ENCODE measurements around the gene PPM1M.

Gene PPM1M

DNA sequence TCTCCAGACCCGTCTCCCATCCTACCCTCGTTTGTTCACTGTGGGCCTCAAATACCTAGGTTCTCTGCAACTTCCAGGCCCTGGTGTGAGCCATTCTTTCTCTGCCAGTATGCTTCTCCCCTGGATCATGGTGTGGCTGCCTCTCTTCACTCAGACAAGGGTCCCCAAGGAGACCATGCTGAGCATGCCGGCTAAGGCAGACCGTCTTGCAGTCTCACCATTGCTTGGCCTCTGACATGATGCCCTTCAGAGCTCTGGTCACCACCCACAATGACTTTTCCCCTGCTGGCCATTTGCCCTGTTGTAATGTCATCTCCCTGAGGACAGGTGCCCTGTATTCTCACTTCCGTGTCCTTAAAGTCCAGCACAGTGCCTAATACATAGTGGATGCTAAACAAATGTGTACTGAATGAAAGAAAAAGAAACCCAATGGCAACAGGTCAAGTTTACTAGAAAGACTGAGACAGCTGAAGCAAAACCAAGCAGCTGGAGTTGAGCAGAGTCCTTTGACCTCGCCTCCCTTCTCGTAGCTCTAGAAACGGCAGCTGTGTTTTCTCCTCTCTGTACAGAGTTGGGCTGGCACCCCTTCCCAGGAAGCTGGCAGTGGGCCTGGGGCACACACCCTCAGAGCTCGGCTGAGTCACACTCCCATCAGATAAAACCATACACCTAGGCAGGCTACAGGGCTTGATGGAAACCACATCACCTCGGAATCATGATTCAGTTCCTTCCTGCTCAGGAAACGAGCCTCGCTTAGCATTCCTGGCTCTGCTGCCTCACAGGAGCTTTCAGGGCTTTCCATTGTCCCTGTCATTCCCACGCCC lies 28.8 kb upstream of the PPM1M start:
- peak; percentile 53 for DNase-seq

GRCh38 chr3:52217409-52217805 lies 28.2 kb upstream of the PPM1M start:
- no peak for DNase-seq

- DNase-seq, result no peak
Observed at GRCh38 chr3:52218026-52218425, 27.5 kb upstream of the PPM1M start.

DNA sequence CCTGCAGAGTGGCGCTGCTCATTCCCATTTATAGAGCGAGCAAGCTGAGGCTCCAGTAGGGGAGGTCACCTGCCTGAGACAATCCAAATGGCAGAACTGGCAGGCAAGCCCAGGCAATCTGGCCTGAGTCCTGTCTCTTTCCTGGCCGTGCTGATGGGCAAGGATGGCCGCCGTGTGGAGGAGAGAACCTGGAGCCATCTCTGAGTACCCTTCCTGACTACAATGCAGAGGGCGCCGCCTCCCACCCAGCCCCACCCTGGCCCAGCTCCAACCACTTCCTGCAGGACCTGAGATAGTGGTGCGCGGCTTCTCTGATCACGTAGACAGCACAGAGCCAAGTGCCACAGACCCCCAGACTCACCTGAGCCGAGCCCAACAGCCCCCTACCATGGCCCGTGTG lies 27.1 kb upstream of the PPM1M start:
- DNase-seq, result no peak

DNA sequence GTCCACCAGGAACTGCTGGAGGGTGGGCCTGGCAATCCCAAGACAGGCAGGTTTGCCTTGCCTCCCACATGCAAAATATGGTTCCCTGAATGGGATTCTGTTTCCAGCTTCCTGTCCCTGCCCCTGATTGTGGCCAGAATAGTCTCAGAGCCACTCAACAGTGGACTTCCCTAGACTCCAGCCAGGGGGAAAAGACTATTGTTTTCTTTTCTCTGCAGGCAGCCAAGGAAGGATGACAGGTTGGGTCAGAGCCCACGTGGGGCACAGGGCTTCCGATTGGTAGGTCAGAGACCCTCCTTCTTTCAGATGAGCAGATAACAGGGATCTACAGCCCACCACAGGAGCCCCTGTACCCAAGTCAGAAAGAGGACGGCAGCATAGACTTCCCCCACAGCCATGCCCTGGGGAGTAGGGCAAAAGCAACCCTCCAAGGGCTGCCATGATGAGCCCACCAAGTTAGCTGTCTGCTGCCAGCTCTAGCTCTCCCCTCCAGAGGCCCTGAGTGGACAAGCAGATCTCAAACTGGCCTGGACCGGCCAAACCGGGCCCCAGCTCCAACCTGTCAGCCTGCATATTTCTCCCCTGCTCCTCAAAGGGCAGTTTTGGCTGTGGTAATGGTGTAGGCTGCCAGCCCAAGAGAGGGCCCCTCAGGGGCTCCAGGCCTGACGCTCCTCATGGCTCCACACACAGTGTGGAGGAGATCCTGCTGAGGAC lies 26.5 kb upstream of the PPM1M start:
- DNase-seq, result no peak

DNA sequence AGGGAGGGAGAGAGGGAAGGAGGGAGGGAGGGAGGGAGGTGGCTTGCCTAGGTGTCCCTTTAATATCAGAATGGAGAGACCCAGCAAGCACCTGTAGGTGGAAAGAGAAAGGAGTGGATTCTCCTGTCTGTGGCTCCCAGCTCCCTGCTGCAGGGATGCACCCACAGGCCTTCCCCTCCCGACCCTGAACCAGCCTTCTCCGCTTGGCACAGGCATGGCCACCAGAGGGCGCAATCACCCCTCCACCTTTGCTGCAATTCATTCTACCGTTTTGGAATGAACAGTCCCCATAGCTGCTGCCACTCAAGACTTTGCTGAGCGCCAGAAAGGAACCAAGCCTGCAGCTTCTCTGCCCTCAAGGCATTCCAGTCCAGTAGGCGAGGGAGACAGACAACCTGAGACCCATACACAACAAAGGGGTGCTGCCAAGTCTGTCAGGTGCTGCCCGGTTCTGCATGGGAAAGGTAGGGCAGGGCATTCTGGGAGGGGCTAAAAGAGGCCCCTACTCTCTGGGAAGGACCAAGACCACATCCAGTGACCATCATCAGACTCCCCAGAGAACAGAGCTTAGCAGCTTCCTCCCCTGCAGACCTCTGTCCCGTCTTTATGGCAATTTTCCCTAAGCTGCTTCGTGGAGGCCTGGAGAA lies 25.1 kb upstream of the PPM1M start:
- peak; percentile 59 for DNase-seq

- no peak for DNase-seq
Observed at GRCh38 chr3:52221141-52221562, 24.4 kb upstream of the PPM1M start.

DNA sequence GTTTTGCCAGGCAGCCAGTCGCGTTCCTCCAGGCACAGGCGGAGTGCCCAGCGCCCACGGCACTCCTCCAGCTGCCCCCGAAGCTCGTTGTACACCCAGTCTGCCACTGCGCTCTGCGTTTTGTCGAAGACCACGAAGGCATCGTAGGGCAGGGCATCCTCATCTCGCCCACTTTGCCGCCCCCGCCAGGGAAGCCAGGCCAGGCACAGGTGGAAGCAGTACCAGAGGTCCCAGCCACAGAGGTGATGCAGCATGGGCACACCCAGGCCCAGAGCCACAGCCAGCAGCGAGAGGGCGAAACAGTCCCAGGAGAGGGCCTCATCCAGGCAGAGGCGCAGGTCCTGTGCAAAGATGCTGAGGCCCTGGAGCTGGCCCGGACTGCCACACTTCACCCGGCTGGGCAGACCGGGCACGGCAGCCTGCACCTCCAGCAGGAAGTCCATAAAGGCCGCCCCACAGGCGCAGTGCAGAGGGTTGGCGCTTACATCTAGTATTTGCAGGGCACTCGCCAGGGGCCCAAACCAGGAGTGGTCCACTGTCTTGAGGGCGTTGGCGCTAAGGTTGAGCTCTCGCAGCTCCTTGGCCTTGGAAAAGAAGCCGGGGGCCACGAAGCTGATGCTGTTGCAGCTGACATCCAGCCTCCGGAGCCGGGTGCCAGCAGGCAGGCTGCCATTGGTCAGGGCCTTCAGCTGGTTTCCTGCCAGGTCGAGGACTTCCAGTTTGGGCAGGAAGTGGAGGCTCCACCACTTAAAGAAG lies 23.8 kb upstream of the PPM1M start:
- no peak for DNase-seq

DNA sequence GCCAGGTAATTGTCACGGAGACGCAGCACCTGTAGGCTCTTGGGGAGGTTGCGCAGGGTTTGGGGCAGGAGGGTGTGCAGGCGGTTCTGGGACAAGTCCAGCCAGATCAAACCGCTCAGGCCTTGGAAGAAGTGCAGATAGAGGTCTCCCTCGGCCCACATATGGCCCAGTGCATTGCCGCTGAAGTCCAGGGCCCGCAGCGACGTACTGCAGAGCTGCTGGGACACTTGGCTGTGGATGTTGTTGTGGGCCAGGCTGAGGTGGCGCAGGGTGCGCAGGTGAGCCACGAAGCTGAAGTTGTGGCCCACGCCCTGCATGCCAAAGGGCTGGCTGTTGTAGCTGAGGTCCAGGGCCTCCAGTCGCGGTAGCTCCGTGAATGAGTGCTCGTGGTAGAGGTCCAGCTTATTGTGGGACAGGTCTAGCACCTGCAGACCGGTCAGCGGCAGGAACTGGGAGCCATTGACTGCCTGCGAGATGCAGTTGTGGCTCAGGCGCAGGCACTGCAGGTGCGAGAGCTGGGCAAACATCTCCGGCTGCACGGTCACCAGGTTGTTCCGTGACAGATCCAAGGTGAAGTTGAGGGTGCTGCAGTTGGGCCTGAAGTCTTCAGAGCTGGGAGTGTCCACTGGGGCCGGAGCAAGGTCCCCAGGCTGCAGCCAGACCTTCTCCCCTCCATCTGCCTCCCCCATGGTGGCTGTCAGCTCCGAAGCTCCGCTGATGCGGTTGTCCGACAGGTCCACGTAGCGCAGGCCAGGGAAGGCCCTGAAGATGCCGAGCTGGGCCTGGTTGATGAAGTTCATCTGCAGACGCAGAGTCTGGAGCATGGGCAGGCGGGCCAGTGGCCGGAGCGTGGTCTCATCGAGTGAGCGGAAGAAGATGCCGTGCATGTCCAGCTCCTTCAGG lies 23.0 kb upstream of the PPM1M start:
- no peak for DNase-seq

GRCh38 chr3:52223449-52224408 lies 21.8 kb upstream of the PPM1M start:
- no peak for DNase-seq

GRCh38 chr3:52225452-52226228 lies 19.9 kb upstream of the PPM1M start, which contains the start of gene TLR9:
Gene TLR9 (minus strand): TSS chr3:52225645. CDS start chr3:52225529, 116 bp downstream.
- DNase-seq, result no peak

DNA sequence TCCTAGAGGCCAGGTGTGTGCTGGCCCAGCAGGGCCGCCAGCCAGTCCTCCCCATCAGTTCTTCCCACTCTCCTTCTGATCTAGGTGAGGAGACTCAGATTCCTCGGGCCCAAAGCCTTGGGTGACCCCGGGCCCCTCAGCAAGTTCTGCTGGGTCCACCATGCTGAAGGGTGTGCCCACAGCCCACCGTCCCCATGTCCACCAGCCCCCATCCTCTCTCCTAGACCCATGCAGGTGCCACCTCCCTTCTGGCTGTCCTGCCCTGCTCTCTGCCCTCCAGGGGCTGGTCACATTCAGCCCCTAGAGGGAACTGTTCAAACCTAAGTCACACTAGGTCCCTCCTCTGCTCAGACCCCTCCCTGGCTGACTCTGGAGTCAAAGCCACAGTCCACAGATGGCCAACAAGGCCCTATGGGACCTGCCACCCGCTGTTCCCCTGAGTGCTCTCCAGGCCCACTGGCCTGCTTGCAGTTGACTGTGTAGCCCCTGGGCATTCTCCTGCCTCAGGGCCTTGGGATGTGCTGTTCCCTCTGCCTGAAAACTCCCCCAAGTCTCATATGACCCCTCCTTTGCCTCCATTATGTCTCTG lies 19.2 kb upstream of the PPM1M start:
- no peak for DNase-seq

GRCh38 chr3:52227117-52227516 lies 18.4 kb upstream of the PPM1M start:
- no peak for DNase-seq

DNA sequence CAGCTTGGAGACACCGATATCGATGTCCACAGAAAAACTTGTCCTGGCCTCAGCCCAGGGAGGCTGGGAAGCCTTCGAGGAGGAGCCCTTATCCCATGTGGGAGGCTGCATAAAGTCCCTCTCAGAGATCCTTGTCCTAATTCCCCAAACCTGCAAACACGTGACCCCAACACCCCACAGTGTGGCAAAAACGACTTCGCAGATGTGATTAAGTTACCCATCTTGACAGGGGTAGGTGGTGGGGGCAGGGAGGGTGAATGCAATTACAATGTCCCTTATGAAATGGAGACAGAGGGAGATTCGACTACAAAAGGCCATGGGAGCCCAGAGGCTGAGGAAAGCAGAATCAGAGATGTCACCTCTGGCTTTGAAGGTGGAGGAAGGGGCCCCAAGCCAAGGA lies 17.8 kb upstream of the PPM1M start:
- no peak for DNase-seq

GRCh38 chr3:52228266-52228665 lies 17.3 kb upstream of the PPM1M start:
- DNase-seq, result no peak

- DNase-seq, result no peak
Observed at GRCh38 chr3:52228751-52229291, 16.7 kb upstream of the PPM1M start.

DNA sequence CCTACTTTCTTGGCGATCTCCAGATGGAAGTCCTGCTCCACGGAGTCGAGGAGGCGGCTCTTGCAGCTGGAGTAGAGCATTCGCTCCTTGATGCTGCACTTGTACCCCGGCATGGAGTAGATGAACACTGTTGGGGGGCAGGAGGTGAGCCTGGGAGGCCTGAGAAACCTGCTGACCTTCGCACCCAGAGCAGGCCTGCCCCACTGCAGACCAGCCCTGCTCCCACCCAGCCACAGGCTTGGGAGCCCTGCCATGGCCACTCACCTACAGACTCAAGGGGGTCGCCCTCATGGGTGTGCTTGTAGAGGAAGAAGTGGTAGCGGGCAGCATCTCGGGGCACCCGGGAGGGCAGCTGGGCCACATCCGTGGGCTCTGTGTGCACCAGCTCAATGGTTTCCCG lies 15.9 kb upstream of the PPM1M start:
- no peak for DNase-seq

DNA sequence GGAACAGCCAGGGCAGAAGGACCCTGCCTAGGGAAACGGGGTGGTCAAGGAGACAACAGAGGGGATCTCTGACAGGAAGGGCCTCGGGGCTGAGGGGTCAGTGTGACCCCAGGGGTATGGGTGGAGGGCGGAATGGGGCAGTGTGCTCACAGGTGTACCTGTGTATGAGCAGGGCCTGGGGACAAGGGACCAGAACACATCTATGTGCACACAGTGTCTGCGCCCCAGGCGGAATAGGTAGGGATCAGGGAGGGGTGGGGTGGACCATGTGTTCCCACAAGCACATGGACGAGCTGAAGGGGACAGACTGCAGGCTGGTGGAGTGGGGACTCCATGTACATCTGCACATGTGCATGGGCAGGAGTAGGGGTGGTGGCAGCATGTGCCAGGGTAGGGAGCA lies 15.1 kb upstream of the PPM1M start:
- no peak for DNase-seq

GRCh38 chr3:52230889-52231499 lies 14.6 kb upstream of the PPM1M start:
- DNase-seq, result no peak

All from fibroblast of skin of right biceps (primary cell).